HepG2 (cell line): ENCODE results near the gene FBXW8. TPM values are rescaled to one million over a fixed set of nuclear protein-coding genes. Genes with fewer than 3 reads are reported as not detected.

Source experiments
- DNMT3B ChIP-seq: conservative IDR thresholded peaks from 2 replicates; pipeline ENCODE4 v1.6.1; 2016; ENCODE audit warnings: missing biosample characterization, control low read depth
- GABPA ChIP-seq, 2 experiments: IDR thresholded peaks; 2 replicates each; pipeline ENCODE4 v1.6.1; 2011 to 2016; ENCODE audit warnings: low read depth in 2 of 2, low read length in 1 of 2, missing biosample characterization in 1 of 2, missing genetic modification characterization in 1 of 2
- HDAC2 ChIP-seq: sonication (generic); formaldehyde crosslinking; IDR thresholded peaks from 2 replicates; pipeline ENCODE4 v1.4.0; 2020; ENCODE audit warnings: missing genetic modification reagents
- HNRNPH1 ChIP-seq: fragments of 200-400 bp; formaldehyde crosslinking; optimal IDR thresholded peaks from 2 replicates; pipeline ENCODE3; 2017; ENCODE audit warnings: mild to moderate bottlenecking, low read depth, low read length
- HNRNPUL1 ChIP-seq: fragments of 200-400 bp; formaldehyde crosslinking; IDR thresholded peaks from 2 replicates; pipeline ENCODE4 v1.6.1; 2017; ENCODE audit warnings: low read depth, mild to moderate bottlenecking, low read length, moderate library complexity
- MLXIP ChIP-seq: sonication (generic); formaldehyde crosslinking; IDR thresholded peaks from 2 replicates; pipeline ENCODE4 v1.9.0; 2021; ENCODE audit warnings: missing genetic modification reagents, borderline replicate concordance
- MTA1 ChIP-seq: sonication (generic); formaldehyde crosslinking; IDR thresholded peaks from 2 replicates; pipeline ENCODE4 v1.4.0; 2020; ENCODE audit warnings: missing genetic modification reagents, mild to moderate bottlenecking, borderline replicate concordance
- NAIF1 ChIP-seq: sonication (generic); formaldehyde crosslinking; IDR thresholded peaks from 2 replicates; pipeline ENCODE4 v1.5.0; 2020; ENCODE audit warnings: mild to moderate bottlenecking, missing genetic modification reagents, borderline replicate concordance
- NCOR1 ChIP-seq: fragments of 200-600 bp; sonication (generic); IDR thresholded peaks from 2 replicates; pipeline ENCODE4 v1.7.0; 2017; ENCODE audit warnings: antibody characterized with exemption, low read length, borderline replicate concordance
- NFE2L1 ChIP-seq: sonication (generic); formaldehyde crosslinking; IDR thresholded peaks from 2 replicates; pipeline ENCODE4 v1.4.0; 2020; ENCODE audit warnings: missing genetic modification reagents, mild to moderate bottlenecking, borderline replicate concordance
- PITX1 ChIP-seq: sonication (generic); formaldehyde crosslinking; IDR thresholded peaks from 2 replicates; pipeline ENCODE4 v1.5.1; 2020; ENCODE audit warnings: mild to moderate bottlenecking, missing genetic modification reagents
- RNF2 ChIP-seq: fragments of 450-650 bp; conservative IDR thresholded peaks from 2 replicates; pipeline ENCODE4 v1.6.1; 2016; ENCODE audit warnings: low read depth
- SALL2 ChIP-seq: sonication (generic); formaldehyde crosslinking; IDR thresholded peaks from 2 replicates; pipeline ENCODE4 v1.8.1; 2023; ENCODE audit warnings: mild to moderate bottlenecking, missing genetic modification reagents, inconsistent platforms
- STAG1 ChIP-seq: sonication (generic); formaldehyde crosslinking; IDR thresholded peaks from 2 replicates; pipeline ENCODE4 v1.4.0; 2020; ENCODE audit warnings: missing genetic modification reagents
- TBX3 ChIP-seq: fragments of 450-650 bp; IDR thresholded peaks from 2 replicates; pipeline ENCODE4 v1.6.1; 2017; ENCODE audit warnings: antibody characterized with exemption, mild to moderate bottlenecking, inconsistent platforms, borderline replicate concordance
- XBP1 ChIP-seq: sonication (generic); formaldehyde crosslinking; IDR thresholded peaks from 2 replicates; pipeline ENCODE4 v1.5.0; 2020; ENCODE audit warnings: missing genetic modification reagents
- ZNF430 ChIP-seq: sonication (generic); formaldehyde crosslinking; IDR thresholded peaks from 2 replicates; pipeline ENCODE4 v1.9.0; 2021; ENCODE audit warnings: mild to moderate bottlenecking, missing genetic modification reagents
- ZNF484 ChIP-seq: sonication (generic); formaldehyde crosslinking; IDR thresholded peaks from 2 replicates; pipeline ENCODE4 v1.5.1; 2020; ENCODE audit warnings: mild to moderate bottlenecking, low read depth, missing genetic modification reagents, borderline replicate concordance
- ZNF564 ChIP-seq: sonication (generic); formaldehyde crosslinking; IDR thresholded peaks from 2 replicates; pipeline ENCODE4 v1.8.1; 2023; ENCODE audit warnings: mild to moderate bottlenecking, missing genetic modification reagents
- ZNF619 ChIP-seq: sonication (generic); formaldehyde crosslinking; IDR thresholded peaks from 2 replicates; pipeline ENCODE4 v1.4.0; 2020; ENCODE audit warnings: mild to moderate bottlenecking, missing genetic modification reagents
- ZNF720 ChIP-seq: sonication (generic); formaldehyde crosslinking; IDR thresholded peaks from 2 replicates; pipeline ENCODE4 v1.4.0; 2020; ENCODE audit warnings: missing genetic modification reagents
- ZNF740 ChIP-seq: sonication (generic); formaldehyde crosslinking; IDR thresholded peaks from 2 replicates; pipeline ENCODE4 v1.4.0; 2020; ENCODE audit warnings: missing genetic modification reagents
- ZNF772 ChIP-seq: sonication (generic); formaldehyde crosslinking; IDR thresholded peaks from 2 replicates; pipeline ENCODE4 v1.5.0; 2020; ENCODE audit warnings: mild to moderate bottlenecking, missing genetic modification reagents
- ZSCAN5A ChIP-seq: sonication (generic); formaldehyde crosslinking; IDR thresholded peaks from 2 replicates; pipeline ENCODE4 v1.8.0; 2022; ENCODE audit warnings: mild to moderate bottlenecking, missing genetic modification reagents, borderline replicate concordance
- polyA plus RNA-seq, 8 experiments: library from polyadenylated mRNA; depleted of rRNA in 3 of 8; stranded (reverse) in 7 of 8; unstranded in 1 of 8; fragments of >200 nt; fragmentation: Illumina TruSeq in 4 of 8; extraction: Trizol in 4 of 8; gene quantifications; 2 replicates each; pipeline versions ENCODE4 v1.2.1 to v1.2.3, GENCODE V29; 2011 to 2016; ENCODE audit warnings: low read depth in 4 of 8, missing spikeins in 1 of 8, mixed read lengths in 1 of 8; ENCODE audit not compliant: insufficient read depth in 1 of 8
- total RNA-seq, 5 experiments: library from RNA; depleted of rRNA; stranded (reverse); fragments of >200 nt; fragmentation: Illumina TruSeq; extraction: Trizol; gene quantifications; 2 replicates each; pipeline ENCODE4 v1.2.3, GENCODE V29; 2016; ENCODE audit warnings: low read depth in 1 of 5
- TF ChIP-seq, protein P1 (sequence below): IDR thresholded peaks from 2 replicates; pipeline ENCODE4 v1.6.1; 2016; ENCODE audit warnings: missing compliant biosample characterization, missing genetic modification reagents, borderline replicate concordance

FBXW8 gene
- total and polyA plus RNA-seq, 2 of the 13 experiments (the other 11 are each of a cell fraction or from before 2014, with no cell fraction given) = 5.1 to 5.9 TPM

DNA sequence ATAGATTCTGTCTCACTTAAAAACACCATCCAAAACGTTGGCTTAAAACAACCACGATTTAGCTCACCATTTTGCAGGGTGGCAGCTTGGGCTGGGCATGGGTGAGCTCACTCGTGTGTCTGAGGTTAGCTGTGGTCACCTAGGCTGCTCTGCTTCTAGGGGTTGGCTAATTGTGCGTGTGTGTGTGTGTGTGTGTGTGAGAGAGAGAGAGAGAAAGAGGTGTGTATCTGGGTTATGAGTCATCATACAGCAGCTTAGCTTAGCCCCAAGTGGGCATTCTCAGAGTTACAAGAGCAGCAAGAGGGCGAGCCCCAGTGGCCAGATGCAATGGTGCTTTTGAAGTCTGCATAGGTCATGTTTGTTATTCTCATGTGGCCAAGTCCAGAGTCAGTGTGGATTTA lies 6.0 kb downstream of the FBXW8 start (continued):
- TF ChIP-seq, protein P1, sequence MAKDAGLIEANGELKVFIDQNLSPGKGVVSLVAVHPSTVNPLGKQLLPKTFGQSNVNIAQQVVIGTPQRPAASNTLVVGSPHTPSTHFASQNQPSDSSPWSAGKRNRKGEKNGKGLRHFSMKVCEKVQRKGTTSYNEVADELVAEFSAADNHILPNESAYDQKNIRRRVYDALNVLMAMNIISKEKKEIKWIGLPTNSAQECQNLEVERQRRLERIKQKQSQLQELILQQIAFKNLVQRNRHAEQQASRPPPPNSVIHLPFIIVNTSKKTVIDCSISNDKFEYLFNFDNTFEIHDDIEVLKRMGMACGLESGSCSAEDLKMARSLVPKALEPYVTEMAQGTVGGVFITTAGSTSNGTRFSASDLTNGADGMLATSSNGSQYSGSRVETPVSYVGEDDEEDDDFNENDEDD (CRISPR knock-in tag) = no peak
- TF ChIP-seq RNF2 (0 out of 2 replicates have a peak, but pooled peaks have one; percentile 30), NFE2L1 (CRISPR knock-in tag) (no peak), HNRNPH1 (no peak), ZSCAN5A (no peak), SALL2 (no peak; the same call in 1 of the 2 replicates), HDAC2 (peak; percentile 36; the same call in 1 of the 2 replicates), ZNF484 (CRISPR knock-in tag) (no peak), NCOR1 (peak; percentile 56; the same call in 1 of the 2 replicates), STAG1 (CRISPR knock-in tag) (peak; percentile 72), DNMT3B (0 out of 2 replicates have a peak, but pooled peaks have one; percentile 48), MTA1 (CRISPR knock-in tag) (peak; percentile 51; the same call in 1 of the 2 replicates), ZNF772 (CRISPR knock-in tag) (no peak), ZNF720 (CRISPR knock-in tag) (no peak), ZNF740 (CRISPR knock-in tag) (no peak), XBP1 (CRISPR knock-in tag) (no peak), ZNF564 (CRISPR knock-in tag) (no peak), PITX1 (peak; percentile 46; the same call in 1 of the 2 replicates), ZNF619 (CRISPR knock-in tag) (no peak), TBX3 (peak; percentile 84; the same call in 1 of the 2 replicates), NAIF1 (no peak), GABPA (IDR thresholded peaks at IDR 0.05; ENCODE audit: low read depth, low read length) (no peak), GABPA (CRISPR knock-in tag; IDR thresholded peaks at IDR 0.05; ENCODE audit: low read depth) (no peak), MLXIP (CRISPR knock-in tag) (no peak), ZNF430 (CRISPR knock-in tag) (no peak), HNRNPUL1 (no peak)
